DMS 273 treated with DMSO at 0.1 percent for 48 hours (cell line): ENCODE data around the gene MTCL1.

Experiments
- DNase-seq: peaks from one replicate; lab custom pipeline; 2025; lab: John Stamatoyannopoulos, UW

MTCL1 gene

DNA sequence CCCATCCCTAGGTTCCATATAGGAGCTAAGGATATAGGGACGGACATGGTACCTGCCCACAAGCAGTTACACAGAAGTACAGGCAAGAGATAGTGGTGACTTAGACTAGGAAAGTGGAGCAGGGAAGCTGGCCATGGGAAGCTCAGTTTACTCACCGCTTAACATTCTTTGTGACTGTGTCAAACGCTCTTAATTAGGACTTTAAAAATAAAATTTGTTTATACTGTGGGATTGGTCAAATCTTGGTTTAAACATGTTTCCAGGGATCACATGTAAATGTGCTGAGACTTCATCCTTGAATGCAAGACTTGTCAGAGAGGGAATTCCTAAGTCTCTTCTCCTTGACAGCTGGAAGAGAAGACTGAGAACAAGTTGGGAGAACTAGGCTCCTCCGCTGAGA lies 107.3 kb downstream of the MTCL1 start:
- DNase-seq = no peak

DNA sequence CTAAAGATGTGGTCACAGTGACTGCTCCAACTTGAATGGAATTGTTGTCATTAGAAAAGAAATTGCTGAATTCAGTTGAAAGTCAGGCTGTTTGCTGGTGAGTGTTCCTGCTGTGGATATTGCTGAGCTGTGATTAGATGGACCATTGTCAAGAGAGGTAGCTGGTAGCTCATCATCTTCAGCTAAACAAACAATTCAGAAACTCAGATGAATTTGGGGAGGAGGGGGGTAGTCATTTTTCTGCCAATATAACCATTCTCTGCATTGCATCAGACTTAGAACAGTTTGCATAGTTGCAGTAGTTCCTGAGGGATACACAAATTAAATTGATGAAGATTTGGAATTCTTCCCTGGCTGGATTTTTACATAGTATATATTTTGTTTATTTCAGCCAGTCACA lies 108.3 kb downstream of the MTCL1 start:
- no peak for DNase-seq

DNA sequence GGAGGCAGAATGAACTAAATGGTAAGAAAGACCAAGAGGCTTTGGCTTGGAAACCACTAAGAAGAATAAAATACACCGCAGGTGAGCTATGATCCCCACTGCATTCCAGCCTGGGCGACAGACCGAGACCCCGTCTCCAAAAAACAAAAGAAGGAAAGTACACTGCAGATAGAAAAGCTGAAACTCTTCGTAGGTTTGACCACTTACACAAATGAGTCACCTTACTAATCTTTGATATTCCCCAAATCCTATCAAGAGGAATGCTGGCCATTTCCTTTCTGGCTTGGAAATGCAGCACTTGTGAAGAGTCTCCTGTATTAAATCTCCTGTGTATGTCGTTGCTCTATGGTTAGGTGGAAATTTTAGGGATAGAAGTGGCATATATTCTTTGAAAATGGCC lies 108.8 kb downstream of the MTCL1 start:
- no peak for DNase-seq

DNA sequence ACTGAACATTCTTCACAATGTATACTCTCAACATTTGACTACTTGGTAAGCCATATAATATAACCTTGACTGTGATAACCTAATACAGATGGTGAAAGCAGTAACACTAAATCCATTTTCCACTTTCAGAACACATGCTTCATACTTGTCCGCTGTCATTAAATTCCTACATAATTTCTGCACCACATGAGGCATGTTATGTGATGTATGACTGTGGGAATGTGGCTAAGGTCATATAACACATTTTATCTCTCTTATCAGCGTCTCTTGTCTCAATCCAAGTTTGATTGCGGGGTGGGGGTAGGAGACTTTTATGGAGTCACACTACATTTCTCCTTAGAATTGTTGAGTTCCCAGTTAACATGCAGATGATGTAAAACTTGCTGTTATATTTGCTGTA lies 110.9 kb downstream of the MTCL1 start:
- no peak for DNase-seq

DNA sequence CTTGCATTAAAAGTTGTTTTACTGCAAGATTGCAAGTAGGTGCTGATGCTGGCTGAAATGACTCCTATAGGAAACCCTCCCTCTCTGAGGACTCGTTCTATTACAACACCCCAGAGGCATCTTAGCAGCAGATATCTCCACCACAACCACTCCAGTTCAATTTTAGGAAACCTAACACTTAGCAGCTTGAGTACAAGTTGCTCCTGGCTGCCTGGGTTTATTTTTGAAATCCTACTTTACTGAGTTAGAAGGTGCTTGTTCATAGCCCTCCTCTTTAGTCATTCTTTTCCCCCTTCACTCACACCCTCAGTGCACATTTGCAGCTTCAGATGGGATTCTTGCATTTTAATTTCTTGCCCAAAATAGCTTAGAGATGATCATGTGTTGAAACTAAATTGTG lies 111.5 kb downstream of the MTCL1 start:
- no peak for DNase-seq

- no peak for DNase-seq
Observed at GRCh38 chr18:8818982-8819381, 113.6 kb downstream of the MTCL1 start.

DNA sequence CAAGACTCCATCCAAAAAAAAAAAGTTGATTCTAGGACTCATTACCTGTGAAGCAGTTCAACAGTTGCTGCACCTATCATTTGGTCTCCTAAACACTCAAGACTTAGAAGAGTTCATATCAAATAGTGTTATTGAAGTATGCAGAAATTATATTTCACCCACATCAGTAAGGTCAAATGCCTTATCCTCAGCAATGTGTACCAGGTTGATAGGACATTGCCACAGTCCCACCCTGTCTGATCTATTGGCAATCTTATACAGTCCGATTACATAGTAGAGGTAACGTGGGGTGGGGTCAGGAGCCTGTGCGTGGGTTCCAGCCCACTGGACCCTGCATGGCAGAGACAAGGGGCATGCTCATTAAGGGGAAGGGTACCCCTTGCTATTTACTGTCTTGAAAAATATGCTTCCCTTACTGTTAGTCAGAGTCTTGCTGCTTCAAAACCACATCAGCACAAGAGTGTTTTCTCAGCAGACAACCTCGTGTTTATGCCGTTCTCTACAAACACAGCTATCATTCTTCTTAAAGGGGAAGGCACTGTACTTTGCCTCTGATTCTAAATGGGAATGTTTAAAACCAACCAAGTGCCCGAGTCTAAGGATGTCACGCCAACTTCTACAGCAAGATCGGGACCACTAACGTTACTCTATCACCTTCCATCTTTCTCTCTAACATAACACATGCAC lies 115.2 kb downstream of the MTCL1 start:
- DNase-seq = no peak

DNA sequence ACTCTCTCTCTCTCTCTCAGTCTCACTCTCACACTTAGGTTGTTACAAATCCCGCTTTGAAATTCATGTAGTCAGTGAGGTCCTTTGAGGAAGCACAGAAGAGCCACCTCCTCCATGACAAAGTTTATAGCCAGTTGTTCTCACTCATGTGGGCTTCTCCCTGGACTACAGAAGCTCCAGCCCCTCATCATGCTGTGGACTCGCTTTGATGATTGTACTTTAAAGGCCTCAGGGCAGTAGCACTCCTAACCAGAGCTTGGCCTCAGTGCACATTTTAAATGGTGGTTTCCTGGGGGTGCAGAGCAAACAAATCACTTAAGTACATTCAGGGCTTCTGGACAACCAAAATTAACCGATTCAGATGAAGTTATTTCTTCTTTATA lies 115.7 kb downstream of the MTCL1 start:
- DNase-seq = no peak

- DNase-seq = no peak
Observed at GRCh38 chr18:8821531-8821930, 116.2 kb downstream of the MTCL1 start.

- no peak for DNase-seq
Observed at GRCh38 chr18:8822643-8823042, 117.3 kb downstream of the MTCL1 start.

GRCh38 chr18:8823530-8823929 lies 118.2 kb downstream of the MTCL1 start:
- DNase-seq = no peak

DNA sequence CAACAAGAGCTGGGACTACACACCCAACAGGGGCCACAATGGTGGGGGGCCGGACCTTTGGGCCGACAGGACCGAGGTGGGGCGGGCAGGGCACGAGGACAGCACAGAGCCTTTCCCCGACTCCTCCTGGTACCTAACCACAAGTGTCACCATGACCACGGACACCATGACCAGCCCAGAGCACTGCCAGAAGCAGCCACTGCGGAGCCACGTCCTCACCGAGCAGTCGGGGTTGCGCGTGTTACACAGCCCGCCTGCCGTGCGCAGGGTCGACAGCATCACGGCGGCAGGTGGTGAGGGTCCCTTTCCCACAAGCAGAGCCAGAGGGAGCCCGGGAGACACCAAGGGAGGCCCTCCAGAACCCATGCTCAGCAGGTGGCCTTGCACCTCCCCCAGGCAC lies 119.5 kb downstream of the MTCL1 start:
- no peak for DNase-seq

DNA sequence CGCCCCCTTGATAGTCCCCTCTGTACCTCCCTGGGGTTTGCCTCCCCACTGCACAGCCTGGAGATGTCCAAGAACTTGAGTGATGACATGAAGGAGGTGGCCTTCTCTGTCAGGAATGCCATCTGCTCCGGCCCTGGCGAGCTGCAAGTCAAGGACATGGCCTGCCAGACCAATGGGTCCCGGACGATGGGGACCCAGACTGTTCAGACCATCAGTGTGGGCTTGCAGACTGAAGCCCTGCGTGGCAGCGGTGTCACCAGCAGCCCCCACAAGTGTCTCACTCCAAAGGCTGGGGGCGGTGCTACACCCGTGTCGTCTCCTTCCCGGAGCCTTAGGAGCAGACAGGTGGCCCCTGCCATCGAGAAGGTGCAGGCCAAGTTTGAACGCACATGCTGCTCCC lies 119.9 kb downstream of the MTCL1 start:
- no peak for DNase-seq

DNA sequence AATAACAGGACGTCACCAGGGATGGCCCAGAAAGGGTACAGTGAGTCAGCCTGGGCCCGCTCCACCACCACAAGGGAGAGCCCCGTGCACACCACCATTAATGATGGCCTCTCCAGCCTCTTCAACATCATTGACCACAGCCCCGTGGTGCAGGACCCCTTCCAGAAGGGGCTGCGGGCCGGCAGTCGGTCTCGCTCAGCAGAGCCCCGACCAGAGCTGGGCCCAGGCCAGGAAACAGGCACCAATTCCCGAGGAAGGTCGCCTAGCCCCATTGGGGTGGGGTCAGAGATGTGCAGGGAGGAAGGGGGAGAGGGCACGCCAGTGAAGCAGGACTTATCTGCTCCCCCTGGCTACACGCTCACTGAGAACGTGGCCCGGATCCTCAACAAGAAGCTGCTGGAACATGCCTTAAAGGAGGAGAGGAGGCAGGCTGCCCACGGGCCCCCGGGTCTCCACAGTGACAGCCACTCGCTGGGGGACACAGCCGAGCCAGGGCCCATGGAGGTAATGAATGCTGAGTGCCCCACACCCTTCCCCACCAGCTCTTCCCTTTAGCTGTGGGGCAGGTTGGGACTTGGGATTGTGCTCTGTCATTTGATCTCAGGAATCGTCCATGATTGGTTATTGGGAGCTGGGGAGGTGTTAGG lies 120.5 kb downstream of the MTCL1 start:
- no peak for DNase-seq

DNA sequence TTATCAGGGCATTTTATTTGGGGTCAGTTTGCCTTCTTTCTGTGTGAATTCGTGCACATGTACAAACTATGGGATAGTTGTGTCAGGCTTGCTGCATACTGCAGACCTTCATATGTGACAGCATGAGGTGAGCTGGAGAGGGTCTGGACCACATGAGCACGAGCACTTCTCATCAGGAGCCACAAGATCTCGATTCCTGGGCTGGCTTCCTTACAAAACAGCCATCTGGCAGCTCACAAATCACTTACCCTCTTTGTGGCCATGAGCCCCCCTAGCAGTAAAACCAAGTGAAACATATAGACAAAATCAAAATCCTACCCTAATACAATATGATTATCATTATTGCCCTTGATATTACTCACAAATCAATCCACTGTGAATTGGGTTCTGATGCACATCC lies 121.2 kb downstream of the MTCL1 start:
- peak; percentile 18 for DNase-seq

DNA sequence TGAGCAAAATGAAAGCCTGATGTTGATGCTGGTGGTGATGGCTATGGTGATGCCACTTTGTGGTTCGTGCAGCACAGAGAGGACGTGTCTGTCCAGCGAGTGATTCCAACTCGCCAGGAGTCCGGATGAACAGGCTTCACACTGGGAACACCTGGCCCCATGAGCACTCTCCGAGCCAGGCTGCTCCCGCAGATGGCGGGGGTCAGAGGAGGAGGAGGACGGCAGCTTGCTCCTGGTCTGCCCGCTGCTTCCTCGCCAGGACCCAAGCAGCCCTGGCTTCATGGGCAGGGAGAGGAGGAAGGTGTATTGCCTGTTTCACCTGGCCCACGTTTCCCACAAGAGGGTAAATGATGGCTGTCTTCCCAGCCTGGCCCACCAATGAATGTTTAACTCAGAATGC lies 121.6 kb downstream of the MTCL1 start:
- no peak for DNase-seq

DNA sequence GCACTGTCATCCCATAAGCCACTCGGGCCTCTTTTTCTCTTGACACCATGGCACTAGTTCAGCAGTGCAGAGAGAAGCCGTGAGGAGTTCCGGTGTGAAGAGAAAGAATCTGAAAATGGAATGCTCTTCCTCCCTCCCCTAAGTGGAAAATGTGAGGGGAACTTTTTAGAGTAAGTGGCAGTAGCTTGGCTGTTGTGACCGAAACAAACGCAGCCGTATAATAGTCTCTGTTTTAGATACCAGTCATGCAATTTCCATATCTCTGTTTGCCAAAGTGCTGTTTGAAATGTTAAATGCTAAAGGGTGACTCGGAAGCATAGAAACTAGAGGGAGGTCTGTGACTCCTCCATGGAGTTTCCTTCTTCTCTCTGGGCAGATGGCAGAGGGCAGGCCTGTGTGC lies 122.9 kb downstream of the MTCL1 start:
- DNase-seq = no peak

GRCh38 chr18:8828798-8829197 lies 123.4 kb downstream of the MTCL1 start:
- DNase-seq = no peak

DNA sequence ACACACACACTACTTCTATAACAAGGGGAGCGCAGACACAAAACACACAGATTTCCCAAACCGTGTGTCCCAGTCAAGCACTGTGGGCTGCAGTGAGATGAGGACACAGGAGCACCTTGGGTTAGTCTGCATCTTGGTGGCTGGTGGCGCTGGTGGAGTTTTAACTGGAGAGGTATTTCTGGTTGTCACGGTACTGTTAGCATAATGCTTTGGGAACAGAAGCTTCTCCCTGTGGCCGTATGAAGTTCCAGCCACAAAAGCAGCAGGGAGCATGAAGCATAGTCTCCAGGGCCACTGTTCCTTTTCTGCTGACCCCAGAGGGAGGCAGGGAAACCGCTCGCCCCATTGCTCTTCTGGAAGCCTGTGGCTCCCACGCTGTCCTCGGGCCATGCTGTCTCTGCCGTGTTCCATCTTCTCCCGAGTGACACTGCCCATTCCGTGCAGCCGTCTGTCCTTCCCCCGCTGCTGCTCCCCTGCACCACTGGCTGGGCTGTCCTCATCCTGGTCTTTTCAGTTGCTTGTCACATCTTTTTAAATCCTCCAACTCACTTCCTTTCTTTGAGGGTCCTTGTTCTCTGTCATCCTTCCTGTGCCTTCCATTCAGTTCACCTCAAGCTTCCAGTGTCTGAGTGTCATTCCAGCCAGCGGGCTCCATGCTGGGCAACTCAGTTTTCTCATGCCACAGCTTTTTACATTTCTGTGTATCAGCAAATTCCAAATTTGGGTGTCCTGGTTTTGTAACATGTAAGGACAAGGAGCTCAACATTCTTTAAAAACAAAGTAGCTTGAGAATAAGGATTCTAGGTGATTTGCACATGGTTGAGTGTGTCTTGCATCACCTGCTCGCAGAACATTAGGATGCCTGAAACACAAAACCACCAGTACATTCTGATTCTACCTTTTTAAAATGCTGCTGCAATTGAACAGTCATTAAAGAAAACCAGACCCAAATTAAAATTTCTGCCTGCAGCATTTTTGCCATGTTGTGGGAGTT lies 125.0 kb downstream of the MTCL1 start:
- DNase-seq = no peak

- no peak for DNase-seq
Observed at GRCh38 chr18:8831112-8831511, 125.8 kb downstream of the MTCL1 start.

DNA sequence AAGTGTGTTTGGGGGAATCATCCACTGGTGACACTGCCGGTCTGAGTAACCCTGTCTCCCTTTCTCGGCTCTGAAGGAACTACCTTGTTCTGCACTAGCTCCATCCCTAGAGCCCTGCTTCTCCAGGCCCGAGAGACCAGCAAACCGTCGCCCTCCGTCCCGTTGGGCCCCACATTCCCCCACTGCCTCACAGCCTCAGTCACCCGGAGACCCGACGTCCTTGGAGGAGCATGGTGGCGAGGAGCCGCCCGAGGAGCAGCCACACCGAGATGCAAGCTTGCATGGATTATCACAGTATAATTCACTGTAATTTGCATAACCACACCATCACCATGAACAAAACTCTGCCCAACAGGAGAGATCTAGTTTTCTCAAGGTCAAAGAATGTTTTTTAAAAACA lies 126.2 kb downstream of the MTCL1 start:
- DNase-seq = no peak

DNA sequence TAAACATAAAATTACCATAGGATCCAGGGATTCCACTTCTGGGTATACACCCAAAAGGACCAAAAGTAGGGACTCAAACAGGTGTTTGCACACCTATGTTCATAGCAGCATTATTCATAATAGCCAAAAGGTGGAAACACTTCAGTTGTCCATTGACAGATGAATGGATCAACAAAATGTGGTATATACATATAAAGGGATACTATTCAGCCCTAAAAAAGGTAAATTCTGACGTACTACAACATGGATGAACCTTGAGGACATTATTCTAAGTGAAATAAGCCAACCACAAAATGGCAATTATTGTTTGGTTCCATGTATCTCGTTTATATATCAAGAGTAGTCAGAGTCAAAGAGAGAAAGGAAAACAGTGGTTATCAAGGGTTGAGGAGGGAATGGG lies 128.1 kb downstream of the MTCL1 start:
- no peak for DNase-seq

DNA sequence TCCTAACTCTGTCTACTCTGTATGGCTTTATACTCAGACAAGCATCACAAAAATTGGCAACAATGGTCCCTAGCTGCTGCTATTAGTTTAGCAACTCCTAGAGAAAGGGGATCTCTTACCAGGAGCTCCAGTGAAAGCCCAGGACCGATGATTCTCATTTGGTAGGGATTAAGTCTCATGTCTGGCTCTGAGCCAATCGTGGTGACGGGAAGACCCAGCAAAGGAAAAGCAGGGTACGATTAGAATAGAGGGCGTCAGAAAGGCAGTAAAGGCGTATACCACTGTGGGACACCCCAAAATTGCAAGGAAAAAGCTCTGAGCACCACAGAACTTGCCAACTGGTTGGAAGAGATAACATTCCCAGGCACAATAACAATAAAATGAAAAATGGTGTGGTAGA lies 129.5 kb downstream of the MTCL1 start:
- no peak for DNase-seq
